ENCODE data around the gene CAMK2D. TPM values are rescaled to one million over a fixed set of nuclear protein-coding genes. Genes with fewer than 3 reads are reported as not detected.

The CAMK2D gene
- polyA plus RNA-seq, 2 of the 4 experiments (the other 2 are of a cell fraction): 19.1 to 59.9 TPM

GRCh38 chr4:113665036-113665435 lies 96.5 kb downstream of the CAMK2D start:
- no peak overlapping the region for H3K4me3 ChIP-seq
- POLR2A ChIA-PET: no interaction called here
- no peak for DNase-seq (ENCODE audit: low read depth in 1 of 2, low spot score in 1 of 2)
- 85% methylated on average over 1 of the region's 1 CpG for WGBS (ENCODE audit: missing lambda C conversion rate)
- peaks cover 6% of the 10 kb centered on the region; the same call in 2 of the 3 replicates for H3K4me1 ChIP-seq
- TF ChIP-seq RAD21 (conservative IDR thresholded peaks at IDR 0.05 in 1 of 2, IDR thresholded peaks at IDR 0.05 in 1 of 2): no peak
- no peak for TF ChIP-seq EHMT2 (IDR thresholded peaks at IDR 0.05; ENCODE audit: low read depth)
- no peak for TF ChIP-seq MAX (IDR thresholded peaks at IDR 0.05)
- no peak for TF ChIP-seq SREBF2 (IDR thresholded peaks at IDR 0.05)
- TF ChIP-seq EP300 (IDR thresholded peaks at IDR 0.05): no peak
- no peak for TF ChIP-seq CBX2 (IDR thresholded peaks at IDR 0.05; ENCODE audit: borderline replicate concordance, low read depth)
- no peak for TF ChIP-seq REST (IDR thresholded peaks at IDR 0.05)
- TF ChIP-seq ATOH8 (CRISPR knock-in tag; IDR thresholded peaks at IDR 0.05; ENCODE audit: low read depth): no peak
- TF ChIP-seq RFX5 (IDR thresholded peaks at IDR 0.05): no peak
- TF ChIP-seq MAFK (IDR thresholded peaks at IDR 0.05; ENCODE audit: partially characterized antibody): no peak
- no peaks in the 10 kb centered on the region for H3K9me3 ChIP-seq
- no peak for FAIRE-seq
- CTCF ChIA-PET: interaction anchor here (0.7 kb wide), 1 partner anchor 20 kb away, joined by 3 read pairs; no protein-coding TSS in a partner anchor
- no peak overlapping the region for H3K27ac ChIP-seq
- no peak overlapping the region for H3K4me2 ChIP-seq
- ATAC-seq: no peak

- H3K4me2 ChIP-seq: no peak overlapping the region
- DNase-seq (ENCODE audit: low read depth in 1 of 2, low spot score in 1 of 2) (no peak), ATAC-seq (no peak), FAIRE-seq (no peak)
- WGBS (ENCODE audit: missing lambda C conversion rate): 65% methylated on average over 3 of the region's 3 CpGs
- no peak overlapping the region for H3K27ac ChIP-seq
- no peaks in the 10 kb centered on the region for H3K9me3 ChIP-seq
- ChIA-PET POLR2A (no interaction called here), CTCF (no interaction called here)
- TF ChIP-seq NR3C1 (IDR thresholded peaks at IDR 0.05): no peak
- no peak for TF ChIP-seq ESRRA (IDR thresholded peaks at IDR 0.05; ENCODE audit: borderline replicate concordance, low read length)
- TF ChIP-seq POLR2AphosphoS2 (conservative IDR thresholded peaks at IDR 0.05; ENCODE audit: low read length): no peak
- TF ChIP-seq E2F6 (IDR thresholded peaks at IDR 0.05; ENCODE audit: borderline replicate concordance, low read depth): no peak
- no peak for TF ChIP-seq EHMT2 (IDR thresholded peaks at IDR 0.05; ENCODE audit: low read depth)
- TF ChIP-seq HOXB5 (CRISPR knock-in tag; IDR thresholded peaks at IDR 0.05): no peak
- TF ChIP-seq POLR2A (IDR thresholded peaks at IDR 0.05; ENCODE audit: low read length): no peak
- TF ChIP-seq EP300 (IDR thresholded peaks at IDR 0.05): no peak
- no peak for TF ChIP-seq TFCP2L1 (CRISPR knock-in tag; IDR thresholded peaks at IDR 0.05)
- TF ChIP-seq MYC (IDR thresholded peaks at IDR 0.05; ENCODE audit: borderline replicate concordance, low read length): no peak
- no peak for TF ChIP-seq FOSL2 (IDR thresholded peaks at IDR 0.05)
- no peak for TF ChIP-seq FOSL2 (CRISPR knock-in tag; IDR thresholded peaks at IDR 0.05)
- no peak overlapping the region for H3K4me3 ChIP-seq
- H3K4me1 ChIP-seq: peaks cover 27% of the 10 kb centered on the region
These were observed 99.0 kb downstream of the CAMK2D start for GRCh38 chr4:113662581-113662980.

GRCh38 chr4:113659127-113659526 lies 102.4 kb downstream of the CAMK2D start:
- Histone ChIP-seq H3K27ac (no peak overlapping the region), H3K4me1 (peaks cover 48% of the 10 kb centered on the region), H3K9me3 (no peaks in the 10 kb centered on the region), H3K4me2 (peak overlapping the region; percentile 29; the same call in 1 of the 3 replicates), H3K4me3 (no peak overlapping the region)
- FAIRE-seq: no peak
- DNase-seq (ENCODE audit: low read depth in 1 of 2, low spot score in 1 of 2): no peak
- 86% methylated on average over 1 of the region's 1 CpG for WGBS (ENCODE audit: missing lambda C conversion rate)
- ATAC-seq: no peak
- TF ChIP-seq MAZ (IDR thresholded peaks at IDR 0.05; ENCODE audit: borderline replicate concordance, low read depth, low read length): no peak
- TF ChIP-seq EP300 (IDR thresholded peaks at IDR 0.05): no peak
- peak; percentile 52 to 57; a peak in 3 of 4 replicates for TF ChIP-seq CEBPB (IDR thresholded peaks at IDR 0.05)
- POLR2A ChIA-PET: no interaction called here
- CTCF ChIA-PET: no interaction called here

All from A549 (cell line).